GM20431 (cell line): ENCODE data around the gene RHEX.
"Not testable (repeated sequence)": the region's sequence is repeated elsewhere in the genome, so short reads cannot be mapped to it uniquely, and the experiment has no call there.

ENCODE experiments used
- in situ Hi-C: fragments of 300-500 bp; cut with MseI, MboI; formaldehyde crosslinking; loops from one replicate; pipeline ENCODE4 v1.15.0; 2020; ENCODE audit warnings: low sequenced_read_pairs; ENCODE audit not compliant: unreplicated experiment

Gene RHEX

GRCh38 chr1:206029484-206029883 lies 23.5 kb upstream of the RHEX start:
- in situ Hi-C loops = no loop called here

GRCh38 chr1:206030191-206030590 lies 22.8 kb upstream of the RHEX start:
- in situ Hi-C loops = loop anchor here (5.0 kb wide), 1 partner anchor 72 kb away; no protein-coding TSS in a partner anchor

- in situ Hi-C loops = loop anchor here (5.0 kb wide), 1 partner anchor 72 kb away; no protein-coding TSS in a partner anchor
Observed at GRCh38 chr1:206030714-206031113, 22.3 kb upstream of the RHEX start.

- in situ Hi-C loops = loop anchor here (5.0 kb wide), 1 partner anchor 70 kb away; no protein-coding TSS in a partner anchor
Observed at GRCh38 chr1:206032380-206033140, 20.4 kb upstream of the RHEX start.

GRCh38 chr1:206035027-206035426 lies 17.9 kb upstream of the RHEX start:
- in situ Hi-C loops = no loop called here

- in situ Hi-C loops = no loop called here
Observed at GRCh38 chr1:206036663-206037455, 16.1 kb upstream of the RHEX start.

GRCh38 chr1:206037581-206037980 lies 15.4 kb upstream of the RHEX start:
- in situ Hi-C loops = no loop called here

GRCh38 chr1:206039046-206039973 lies 13.7 kb upstream of the RHEX start:
- in situ Hi-C loops = no loop called here

- in situ Hi-C loops = no loop called here
Observed at GRCh38 chr1:206040328-206040727, 12.6 kb upstream of the RHEX start.

GRCh38 chr1:206041640-206042039 lies 11.3 kb upstream of the RHEX start:
- in situ Hi-C loops = no loop called here

GRCh38 chr1:206047271-206047670 lies 5.7 kb upstream of the RHEX start:
- in situ Hi-C loops = no loop called here

GRCh38 chr1:206048582-206048981 lies 4.4 kb upstream of the RHEX start:
- in situ Hi-C loops = no loop called here

GRCh38 chr1:206049293-206049692 lies 3.7 kb upstream of the RHEX start:
- in situ Hi-C loops = no loop called here

- in situ Hi-C loops = no loop called here
Observed at GRCh38 chr1:206049919-206050600, 2.9 kb upstream of the RHEX start.

- in situ Hi-C loops = no loop called here
Observed at GRCh38 chr1:206050655-206051235, 2.2 kb upstream of the RHEX start.

GRCh38 chr1:206052231-206052865 lies 625 bp upstream of the RHEX start:
- in situ Hi-C loops = not testable (repeated sequence)

- in situ Hi-C loops = not testable (repeated sequence)
Observed at GRCh38 chr1:206053616-206054015, 643 bp downstream of the RHEX start.

- in situ Hi-C loops = not testable (repeated sequence)
Observed at GRCh38 chr1:206055069-206055625, 2.2 kb downstream of the RHEX start.
